Thyroid gland (tissue), 4 donors: ENCODE measurements around the gene SLC44A4. TPM values are rescaled to one million over a fixed set of nuclear protein-coding genes. Genes with fewer than 3 reads are reported as not detected.
A peak's percentile ranks its signal among the peaks of the same experiment; 100 is the strongest.

ENCODE experiments used
- DNase-seq, 2 donors: peaks; one replicate each; pipeline ENCODE4 v3.0.0-alpha.2; 2019
- H3K27ac ChIP-seq, 3 donors: fragments of 200-600 bp; sonication (generic); 1 replicate in 2 of 3; 2 replicates in 1 of 3; pipeline ENCODE4 v1.5.1; 2016 to 2019; ENCODE audit warnings: mild to moderate bottlenecking in 1 of 3, moderate library complexity in 1 of 3
- H3K27me3 ChIP-seq: fragments of 200-600 bp; sonication (generic); one replicate; pipeline ENCODE4 v1.5.1; 2019
- H3K36me3 ChIP-seq, 2 donors: fragments of 200-600 bp; sonication (generic); one replicate each; pipeline ENCODE4 v1.5.1; 2016 to 2019
- H3K4me1 ChIP-seq, 2 donors: fragments of 200-600 bp; sonication (generic); one replicate each; pipeline ENCODE4 v1.5.1; 2017 to 2019
- H3K4me3 ChIP-seq, 3 donors: fragments of 200-600 bp; sonication (generic); replicated peaks in 1 of 3; 1 replicate in 2 of 3; 2 replicates in 1 of 3; pipeline ENCODE4 v1.5.1; 2016; ENCODE audit warnings: mild to moderate bottlenecking in 1 of 3
- H3K9me3 ChIP-seq: fragments of 200-600 bp; sonication (generic); one replicate; pipeline ENCODE4 v1.5.1; 2017
- CTCF ChIP-seq, 6 experiments: fragments of 200-600 bp in 3 of 6; fragments of 450-650 bp in 3 of 6; sonication (generic) in 3 of 6; IDR thresholded peaks; one replicate each; pipeline ENCODE4 v1.5.1; 2016 to 2019; ENCODE audit warnings: antibody characterized with exemption in 6 of 6, mild to moderate bottlenecking in 2 of 6, inconsistent platforms in 1 of 6, moderate library complexity in 1 of 6
- POLR2A ChIP-seq, 2 donors: fragments of 450-650 bp; IDR thresholded peaks; one replicate each; pipeline ENCODE4 v1.6.1; 2017; ENCODE audit warnings: antibody characterized with exemption in 2 of 2, mild to moderate bottlenecking in 2 of 2, moderate library complexity in 1 of 2
- WGBS, 2 donors: methylation state at CpG; one replicate each; pipeline ENCODE4 v1.1.5; 2017; 5-methylcytosine and 5-hydroxymethylcytosine counted together
- intact Hi-C: fragments of 100-400 bp; cut with DNase I; formaldehyde crosslinking; loops from one replicate; pipeline ENCODE4 v1.15.1; 2023
- total RNA-seq, 4 donors: library from RNA; depleted of rRNA; stranded (reverse); fragments of >200 nt; gene quantifications; one replicate each; pipeline ENCODE4 v1.2.3, GENCODE V29; 2016

The SLC44A4 gene
- total RNA-seq, 4 donors from 2014 or later, result 1.6 to 16.2 (median 7.7) TPM

- DNase-seq, result peak; percentile 65 to 72
- peaks cover 19 to 27% of the 10 kb centered on the region in 2 donors for H3K4me1 ChIP-seq
- WGBS, 2 donors, result 2 to 4% methylated on average over 20 to 24 of the region's 45 CpGs
- TF ChIP-seq CTCF (IDR thresholded peaks at IDR 0.05) (no peak), POLR2A (IDR thresholded peaks at IDR 0.05) (no peak)
- H3K36me3 ChIP-seq, result no peaks in the 10 kb centered on the region
- H3K9me3 ChIP-seq, result no peaks in the 10 kb centered on the region
- no peaks in the 10 kb centered on the region for H3K27me3 ChIP-seq
- H3K27ac ChIP-seq, result peak overlapping the region; percentile 45 to 66 (median 66)
- intact Hi-C loops, result no loop called here
- H3K4me3 ChIP-seq, result peak overlapping the region in 1 of 3 donors; percentile 47
Measured at GRCh38 chr6:31901415-31901952, 22.7 kb upstream of the SLC44A4 start.

GRCh38 chr6:31900917-31901414, 22.2 kb upstream of the SLC44A4 start:
- Histone ChIP-seq H3K9me3 (no peaks in the 10 kb centered on the region), H3K27me3 (no peaks in the 10 kb centered on the region), H3K4me3 (peak overlapping the region in 1 of 3 donors; percentile 47), H3K4me1 (peaks cover 20 to 28% of the 10 kb centered on the region in 2 donors), H3K27ac (peak overlapping the region; percentile 45 to 66 (median 66)), H3K36me3 (no peaks in the 10 kb centered on the region)
- TF ChIP-seq POLR2A (IDR thresholded peaks at IDR 0.05), result no peak
- TF ChIP-seq CTCF (IDR thresholded peaks at IDR 0.05), result no peak
- 36 to 59% methylated on average over 19 to 22 of the region's 29 CpGs for WGBS, 2 donors
- intact Hi-C loops, result no loop called here
- DNase-seq, result peak; percentile 34 to 42

DNA sequence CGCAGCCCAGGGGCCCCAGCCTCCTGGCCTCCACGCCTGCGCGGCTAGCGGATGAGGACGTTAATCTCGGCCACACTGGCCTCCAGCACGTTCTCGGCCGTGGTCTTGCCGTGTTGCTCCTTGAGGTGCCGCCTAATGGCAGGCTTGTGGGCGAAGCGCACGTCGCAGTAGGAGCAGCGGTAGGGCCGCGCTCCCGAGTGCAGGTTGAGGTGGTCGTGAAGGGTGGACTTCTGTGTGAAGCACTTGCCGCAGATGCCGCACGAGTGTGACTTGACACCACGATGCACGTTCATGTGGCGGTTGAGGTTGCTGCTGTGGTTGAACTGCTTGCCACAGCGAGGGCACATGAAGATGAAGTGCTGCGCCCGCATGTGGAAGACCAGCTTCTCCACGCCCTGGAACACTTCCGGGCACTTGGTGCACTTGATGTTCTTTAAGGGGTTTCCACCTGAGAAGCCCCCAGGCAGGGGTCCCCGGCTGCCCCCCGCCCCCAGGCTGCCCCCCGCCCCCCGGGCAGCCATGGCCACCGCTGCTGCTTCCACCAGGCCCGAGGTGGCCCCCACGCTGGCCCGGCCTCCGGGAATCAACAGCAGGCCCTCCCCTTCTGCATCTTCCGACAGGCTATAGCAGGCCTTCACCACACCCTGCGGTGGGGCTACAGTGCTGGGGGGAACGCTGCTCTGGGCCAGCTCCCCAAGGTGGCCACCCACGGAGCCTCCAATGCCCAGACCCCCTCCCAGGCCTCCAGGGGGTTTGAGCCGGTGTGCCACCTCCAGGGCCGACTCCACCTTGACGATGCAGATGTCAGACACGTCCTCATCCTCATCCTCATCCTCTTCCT, 21.3 kb upstream of the SLC44A4 start:
- Histone ChIP-seq H3K4me1 (peaks cover 20 to 28% of the 10 kb centered on the region in 2 donors), H3K9me3 (no peaks in the 10 kb centered on the region), H3K27me3 (no peaks in the 10 kb centered on the region), H3K4me3 (no peak overlapping the region), H3K27ac (no peak overlapping the region), H3K36me3 (peaks cover 0 to under 1% of the 10 kb centered on the region in 2 donors)
- no peak for DNase-seq
- intact Hi-C loops, result loop anchor here (5.0 kb wide), 2 partner anchors 38 to 52 kb away; partner anchors contain the start of gene NEU1
- TF ChIP-seq CTCF (IDR thresholded peaks at IDR 0.05) (no peak), POLR2A (IDR thresholded peaks at IDR 0.05) (no peak)
- WGBS, 2 donors, result 89 to 90% methylated on average over 29 to 31 of the region's 49 CpGs

GRCh38 chr6:31899215-31899614, 20.4 kb upstream of the SLC44A4 start:
- no peaks in the 10 kb centered on the region for H3K27me3 ChIP-seq
- no peaks in the 10 kb centered on the region for H3K9me3 ChIP-seq
- WGBS, 2 donors, result 76 to 78% methylated on average over 5 of the region's 5 CpGs
- intact Hi-C loops, result loop anchor here (5.0 kb wide), 2 partner anchors 37 to 53 kb away; partner anchors contain the start of gene NEU1
- TF ChIP-seq POLR2A (IDR thresholded peaks at IDR 0.05), result no peak
- TF ChIP-seq CTCF (IDR thresholded peaks at IDR 0.05), result no peak
- H3K4me3 ChIP-seq, result no peak overlapping the region
- DNase-seq, result no peak
- peaks cover 0 to 7% of the 10 kb centered on the region in 2 donors for H3K36me3 ChIP-seq
- peaks cover 20 to 28% of the 10 kb centered on the region in 2 donors for H3K4me1 ChIP-seq
- H3K27ac ChIP-seq, result peak overlapping the region in 1 of 3 donors; percentile 95
